Mammary epithelial cell (primary cell): Measurements from ENCODE around the gene SOD3.

Experiments used
- CTCF ChIP-seq, 2 donors: IDR thresholded peaks in 1 of 2; conservative IDR thresholded peaks in 1 of 2; 2 replicates each; pipeline ENCODE4 v1.5.1; 2011 to 2012; ENCODE audit warnings: inconsistent platforms in 2 of 2, low read length in 2 of 2, mild to moderate bottlenecking in 2 of 2, control low read depth in 1 of 2, low read depth in 1 of 2; ENCODE audit not compliant: insufficient read depth in 1 of 2; ENCODE audit errors: extremely low read depth in 1 of 2
- EZH2 ChIP-seq: IDR thresholded peaks from 2 replicates; pipeline ENCODE4 v1.6.1; 2012; ENCODE audit warnings: low read length, inconsistent platforms, borderline replicate concordance

GRCh38 chr4:24792552-24792951, 2.8 kb upstream of the SOD3 start:
- TF ChIP-seq CTCF (conservative IDR thresholded peaks at IDR 0.05 in 1 of 2, IDR thresholded peaks at IDR 0.05 in 1 of 2; ENCODE audit: extremely low read depth in 1 of 2, insufficient read depth in 1 of 2, low read depth in 1 of 2, low read length in 2 of 2) (no peak), EZH2 (no peak)
